ENCODE results near the gene XPNPEP1.

DNA sequence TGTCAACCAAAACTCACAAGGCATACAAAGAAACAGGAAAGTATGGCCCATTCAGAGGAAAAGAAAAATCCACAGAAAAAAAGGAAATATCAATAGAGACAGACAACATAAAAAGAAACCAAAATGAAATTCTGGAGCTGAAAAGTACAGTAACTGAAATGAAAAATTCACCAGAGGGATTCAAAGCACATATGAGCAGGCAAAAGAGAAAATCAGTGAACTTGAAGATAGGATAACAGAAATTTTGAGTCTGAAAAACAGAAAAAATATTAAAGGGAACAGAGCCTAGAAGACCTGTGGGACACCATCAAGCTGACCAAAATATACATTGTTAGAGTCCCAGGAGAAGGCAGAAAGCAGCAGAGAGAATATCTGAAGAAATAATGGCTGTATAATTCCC, 60.6 kb downstream of the XPNPEP1 start:
- TF ChIP-seq CEBPB (IDR thresholded peaks at IDR 0.05) (no peak), EP300 (IDR thresholded peaks at IDR 0.05; ENCODE audit: borderline replicate concordance) (no peak), FOXM1 (IDR thresholded peaks at IDR 0.05; ENCODE audit: borderline replicate concordance, low read depth) (no peak), TAF1 (IDR thresholded peaks at IDR 0.05; ENCODE audit: low read depth) (no peak), ZBTB7A (IDR thresholded peaks at IDR 0.05; ENCODE audit: low read depth) (no peak)
- TF ChIP-seq, protein P1, sequence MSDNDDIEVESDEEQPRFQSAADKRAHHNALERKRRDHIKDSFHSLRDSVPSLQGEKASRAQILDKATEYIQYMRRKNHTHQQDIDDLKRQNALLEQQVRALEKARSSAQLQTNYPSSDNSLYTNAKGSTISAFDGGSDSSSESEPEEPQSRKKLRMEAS (IDR thresholded peaks at IDR 0.05), result no peak
- TF ChIP-seq, protein P2, sequence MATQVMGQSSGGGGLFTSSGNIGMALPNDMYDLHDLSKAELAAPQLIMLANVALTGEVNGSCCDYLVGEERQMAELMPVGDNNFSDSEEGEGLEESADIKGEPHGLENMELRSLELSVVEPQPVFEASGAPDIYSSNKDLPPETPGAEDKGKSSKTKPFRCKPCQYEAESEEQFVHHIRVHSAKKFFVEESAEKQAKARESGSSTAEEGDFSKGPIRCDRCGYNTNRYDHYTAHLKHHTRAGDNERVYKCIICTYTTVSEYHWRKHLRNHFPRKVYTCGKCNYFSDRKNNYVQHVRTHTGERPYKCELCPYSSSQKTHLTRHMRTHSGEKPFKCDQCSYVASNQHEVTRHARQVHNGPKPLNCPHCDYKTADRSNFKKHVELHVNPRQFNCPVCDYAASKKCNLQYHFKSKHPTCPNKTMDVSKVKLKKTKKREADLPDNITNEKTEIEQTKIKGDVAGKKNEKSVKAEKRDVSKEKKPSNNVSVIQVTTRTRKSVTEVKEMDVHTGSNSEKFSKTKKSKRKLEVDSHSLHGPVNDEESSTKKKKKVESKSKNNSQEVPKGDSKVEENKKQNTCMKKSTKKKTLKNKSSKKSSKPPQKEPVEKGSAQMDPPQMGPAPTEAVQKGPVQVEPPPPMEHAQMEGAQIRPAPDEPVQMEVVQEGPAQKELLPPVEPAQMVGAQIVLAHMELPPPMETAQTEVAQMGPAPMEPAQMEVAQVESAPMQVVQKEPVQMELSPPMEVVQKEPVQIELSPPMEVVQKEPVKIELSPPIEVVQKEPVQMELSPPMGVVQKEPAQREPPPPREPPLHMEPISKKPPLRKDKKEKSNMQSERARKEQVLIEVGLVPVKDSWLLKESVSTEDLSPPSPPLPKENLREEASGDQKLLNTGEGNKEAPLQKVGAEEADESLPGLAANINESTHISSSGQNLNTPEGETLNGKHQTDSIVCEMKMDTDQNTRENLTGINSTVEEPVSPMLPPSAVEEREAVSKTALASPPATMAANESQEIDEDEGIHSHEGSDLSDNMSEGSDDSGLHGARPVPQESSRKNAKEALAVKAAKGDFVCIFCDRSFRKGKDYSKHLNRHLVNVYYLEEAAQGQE (IDR thresholded peaks at IDR 0.05; ENCODE audit: low read depth), result no peak
- TF ChIP-seq, protein P3, sequence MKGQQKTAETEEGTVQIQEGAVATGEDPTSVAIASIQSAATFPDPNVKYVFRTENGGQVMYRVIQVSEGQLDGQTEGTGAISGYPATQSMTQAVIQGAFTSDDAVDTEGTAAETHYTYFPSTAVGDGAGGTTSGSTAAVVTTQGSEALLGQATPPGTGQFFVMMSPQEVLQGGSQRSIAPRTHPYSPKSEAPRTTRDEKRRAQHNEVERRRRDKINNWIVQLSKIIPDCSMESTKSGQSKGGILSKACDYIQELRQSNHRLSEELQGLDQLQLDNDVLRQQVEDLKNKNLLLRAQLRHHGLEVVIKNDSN (IDR thresholded peaks at IDR 0.05), result no peak

Data from Ishikawa (cell line).